SIG-M5 treated with dmso at 0.1 percent for 504 hours (cell line): Measurements from ENCODE around the gene TMCO4.

Experiments
- DNase-seq: peaks from one replicate; lab custom pipeline; 2025; ENCODE audit not compliant: unreplicated experiment; lab: John Stamatoyannopoulos, UW

TMCO4 gene

DNA sequence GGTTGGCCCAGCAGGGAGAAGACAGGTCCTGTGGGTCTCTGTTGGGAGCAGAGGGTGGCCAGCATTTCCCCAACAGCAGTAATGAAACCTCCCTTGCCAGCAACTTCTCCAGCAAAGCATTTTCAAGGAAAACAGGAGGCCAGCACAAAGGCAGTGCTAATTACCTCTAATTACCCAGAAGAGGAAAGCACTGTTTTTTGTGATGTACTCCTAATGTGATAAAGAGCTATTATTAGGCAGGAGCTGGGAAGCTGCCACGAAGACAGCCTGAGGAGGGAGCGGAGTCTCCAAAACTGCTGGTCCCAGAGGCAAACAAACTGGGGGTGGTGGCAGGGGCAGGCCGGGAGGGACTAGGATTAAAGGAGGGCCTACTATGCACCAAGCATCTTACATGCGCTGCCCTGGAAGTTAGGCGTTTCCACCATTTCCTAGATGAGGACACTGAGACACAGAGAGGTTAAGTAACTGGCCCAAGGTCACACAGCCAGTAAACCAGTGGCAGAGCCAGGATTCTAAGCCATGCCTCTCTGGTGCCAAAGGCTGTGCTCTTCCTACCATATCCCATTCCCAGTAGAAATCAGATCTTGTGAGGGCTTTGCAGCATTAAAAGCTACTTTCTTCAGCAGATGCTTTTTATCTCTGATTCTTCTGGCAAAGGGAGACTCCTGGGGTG lies 110.5 kb downstream of the TMCO4 start:
- DNase-seq: no peak

DNA sequence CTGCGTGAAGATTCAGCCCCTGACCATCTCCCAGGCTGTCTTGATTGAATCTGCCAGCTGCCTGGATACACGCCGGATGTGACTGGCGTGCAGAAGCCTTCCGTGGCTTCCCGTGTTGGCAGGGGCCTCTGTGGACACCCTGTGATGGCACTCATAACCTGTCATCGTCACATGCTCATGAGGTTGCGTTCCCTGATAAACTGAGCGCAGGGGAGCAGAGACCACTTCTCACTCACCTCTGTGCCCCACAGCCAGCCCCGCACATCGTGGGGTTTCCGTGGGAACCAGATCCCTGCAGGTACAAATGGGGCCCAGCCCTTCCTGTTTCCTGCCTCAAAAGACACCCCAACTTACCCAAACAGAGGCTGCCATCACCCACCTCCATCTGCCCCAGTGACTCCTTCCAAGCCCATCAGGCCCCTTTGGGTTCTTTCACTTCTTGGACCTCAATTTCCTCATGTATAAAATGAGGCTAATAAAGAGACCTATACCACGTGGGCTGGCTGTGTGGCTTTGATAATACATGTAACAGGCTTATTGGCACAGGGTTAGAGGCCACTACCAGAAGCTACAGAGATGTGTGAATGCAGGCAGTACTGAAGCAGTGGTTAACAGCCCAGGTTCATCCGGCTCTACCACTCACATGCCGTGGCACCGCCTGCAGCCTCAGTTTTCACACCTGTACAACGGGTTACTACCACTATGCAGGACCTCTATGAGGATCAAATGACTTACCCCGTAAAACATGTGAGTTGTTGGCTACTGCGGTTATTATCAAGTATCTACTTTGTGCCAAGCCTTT lies 111.5 kb downstream of the TMCO4 start:
- DNase-seq: no peak

DNA sequence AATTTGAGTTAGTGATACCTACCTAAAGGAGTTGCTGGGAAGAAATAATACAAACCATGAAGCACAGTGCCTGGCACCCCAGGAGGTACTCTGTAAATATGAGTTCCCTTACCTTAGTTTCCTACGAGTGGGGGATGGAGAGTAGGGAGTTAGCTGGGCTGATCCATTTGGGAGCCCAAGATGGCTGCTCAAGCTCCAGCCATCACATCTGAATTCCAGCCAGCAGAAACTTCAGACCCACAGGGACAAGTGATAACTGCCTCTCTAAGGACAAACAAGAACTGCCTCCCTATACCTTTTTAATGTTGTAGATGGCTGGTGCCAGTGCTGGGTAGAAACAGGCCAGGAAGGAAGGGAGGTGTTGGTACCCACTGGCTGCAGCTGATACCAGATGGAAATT lies 112.3 kb downstream of the TMCO4 start:
- no peak for DNase-seq

DNA sequence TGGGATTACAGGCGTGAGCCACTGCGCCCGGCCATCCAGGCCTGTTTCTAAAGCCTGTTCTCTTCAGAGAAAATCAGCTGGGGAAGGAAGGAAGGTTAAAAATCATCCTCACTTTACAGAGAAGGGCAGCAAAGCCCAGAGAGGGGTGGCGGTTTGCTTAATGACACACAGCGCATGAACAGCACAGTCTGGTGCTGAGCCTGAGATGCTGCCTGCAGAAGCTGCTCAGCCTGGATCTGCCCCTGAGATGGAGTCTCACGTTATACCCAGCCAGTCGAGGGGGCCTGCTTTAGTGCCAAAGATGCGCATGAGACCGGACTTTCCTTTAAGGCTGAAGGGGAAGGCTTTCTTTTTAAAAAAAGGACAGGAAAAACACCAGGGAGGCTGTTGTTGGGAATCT lies 113.7 kb downstream of the TMCO4 start:
- DNase-seq: no peak

DNA sequence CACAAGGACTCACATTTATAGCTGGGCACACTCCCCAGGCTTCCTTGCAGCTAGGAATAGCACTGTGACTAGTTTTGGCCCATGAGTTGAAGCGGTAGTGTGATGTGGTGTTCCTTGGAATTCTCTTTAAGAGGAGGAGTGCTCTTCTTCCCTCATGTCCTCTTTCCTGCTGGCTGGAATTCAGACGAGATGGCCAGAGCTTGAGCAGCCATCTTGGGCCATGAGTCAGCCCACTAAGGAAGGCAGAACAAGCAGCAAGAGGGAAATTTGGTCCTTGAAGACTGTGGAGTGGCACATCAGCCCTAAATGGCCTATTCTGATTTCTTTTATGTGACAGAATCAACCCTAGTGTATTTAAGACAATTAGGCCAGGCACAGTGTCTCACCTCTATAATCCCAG lies 115.0 kb downstream of the TMCO4 start:
- DNase-seq: no peak

DNA sequence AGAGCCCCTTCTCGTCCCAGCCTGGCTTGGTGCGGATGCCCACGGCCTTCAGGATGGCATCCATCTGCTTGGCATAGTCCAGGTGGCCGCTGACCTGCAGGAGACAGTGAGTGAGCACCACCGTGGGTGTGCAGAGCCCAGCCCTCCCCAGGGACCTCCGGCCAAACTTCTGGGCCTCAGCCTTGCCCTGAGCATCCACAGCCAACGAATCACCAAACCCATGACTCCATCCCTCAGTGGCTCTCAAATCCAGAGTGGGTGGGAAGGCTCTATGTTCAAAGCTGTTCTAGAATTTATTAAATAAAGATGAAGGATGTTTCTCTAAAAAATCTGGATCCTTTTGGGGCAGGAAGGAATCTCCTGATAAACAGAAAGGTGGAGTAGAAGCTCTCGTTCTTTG lies 116.4 kb downstream of the TMCO4 start:
- no peak for DNase-seq

DNA sequence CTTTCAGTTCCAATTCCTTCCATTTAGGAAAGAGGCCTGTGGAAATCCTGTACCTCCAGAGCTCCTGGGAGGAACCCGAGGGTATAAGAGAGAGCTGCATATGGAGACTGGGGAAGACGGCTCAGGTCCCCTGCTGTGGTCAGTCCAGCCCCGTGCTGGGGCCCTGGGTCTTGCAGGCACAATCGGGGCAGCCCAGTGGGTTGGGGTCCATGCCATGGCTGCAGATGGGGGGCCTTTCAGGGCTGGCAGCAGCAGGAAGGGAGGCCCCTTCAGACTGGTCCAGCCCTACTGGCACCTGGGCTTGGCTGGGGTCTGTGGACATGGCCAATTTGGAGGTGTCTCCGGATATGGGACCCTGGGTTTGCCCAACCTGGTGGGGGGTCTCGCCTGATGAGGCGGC lies 116.8 kb downstream of the TMCO4 start:
- no peak for DNase-seq

DNA sequence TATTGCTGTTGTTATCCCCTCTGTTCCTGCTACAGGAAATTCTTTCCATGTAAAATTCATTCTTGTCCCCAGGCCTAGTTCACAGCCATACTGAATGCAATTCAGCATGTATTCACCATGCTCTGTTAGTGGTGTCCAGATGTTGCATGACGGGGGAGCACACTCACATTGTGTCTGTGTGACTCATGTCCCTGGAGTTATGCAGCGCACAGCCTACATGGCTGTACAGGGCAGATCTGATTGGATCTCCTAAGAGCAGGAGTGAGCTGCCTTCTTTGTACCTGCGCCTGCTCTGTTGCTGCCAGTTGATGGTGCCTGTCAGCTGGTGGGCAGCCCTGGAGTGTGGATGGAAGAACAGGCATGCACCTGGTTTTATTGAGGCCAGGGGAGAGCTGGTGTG lies 117.5 kb downstream of the TMCO4 start:
- no peak for DNase-seq

DNA sequence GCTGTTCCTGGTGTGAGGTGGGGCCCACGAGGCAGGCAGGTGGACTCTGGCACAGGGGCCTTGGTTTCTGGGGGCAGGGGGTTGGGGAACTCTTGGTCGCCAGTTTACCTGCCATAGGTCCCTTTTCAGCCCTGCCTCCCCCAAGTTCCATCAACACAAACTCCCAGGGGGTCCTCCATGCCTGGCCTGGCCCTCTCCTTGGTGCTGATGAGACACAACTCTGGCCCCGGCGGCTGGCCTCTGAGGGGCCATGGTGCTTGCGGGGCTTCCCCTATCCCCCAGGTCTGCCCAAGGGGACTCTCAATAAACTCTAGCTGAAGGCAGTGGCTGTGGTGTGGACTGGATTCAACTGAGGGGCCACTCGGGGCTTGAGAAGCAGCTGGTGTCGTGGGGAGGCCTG lies 119.1 kb downstream of the TMCO4 start:
- no peak for DNase-seq

DNA sequence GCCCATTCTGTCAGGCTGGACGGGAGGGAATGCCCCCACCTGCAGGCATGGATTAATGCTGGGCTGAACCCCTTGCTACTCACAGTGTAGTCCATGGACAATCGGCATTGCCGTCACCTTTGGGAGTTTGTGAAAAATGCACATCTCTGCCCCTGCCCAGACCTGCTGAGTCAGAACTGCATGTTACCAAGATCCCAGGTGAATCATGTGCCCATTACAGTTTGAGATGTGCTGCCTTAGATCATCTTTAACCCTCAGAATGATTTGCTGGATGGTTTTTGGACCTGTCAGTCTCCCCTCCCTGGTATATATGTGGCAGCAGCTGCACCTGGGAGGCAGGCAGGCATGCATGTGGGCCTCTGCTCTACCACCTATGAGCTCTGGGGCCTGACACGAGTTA lies 120.0 kb downstream of the TMCO4 start:
- DNase-seq: no peak

DNA sequence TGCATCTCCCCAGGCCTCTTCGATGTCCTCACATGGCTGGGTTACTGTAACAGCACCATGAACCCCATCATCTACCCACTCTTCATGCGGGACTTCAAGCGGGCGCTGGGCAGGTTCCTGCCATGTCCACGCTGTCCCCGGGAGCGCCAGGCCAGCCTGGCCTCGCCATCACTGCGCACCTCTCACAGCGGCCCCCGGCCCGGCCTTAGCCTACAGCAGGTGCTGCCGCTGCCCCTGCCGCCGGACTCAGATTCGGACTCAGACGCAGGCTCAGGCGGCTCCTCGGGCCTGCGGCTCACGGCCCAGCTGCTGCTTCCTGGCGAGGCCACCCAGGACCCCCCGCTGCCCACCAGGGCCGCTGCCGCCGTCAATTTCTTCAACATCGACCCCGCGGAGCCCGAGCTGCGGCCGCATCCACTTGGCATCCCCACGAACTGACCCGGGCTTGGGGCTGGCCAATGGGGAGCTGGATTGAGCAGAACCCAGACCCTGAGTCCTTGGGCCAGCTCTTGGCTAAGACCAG lies 120.7 kb downstream of the TMCO4 start:
- no peak for DNase-seq

DNA sequence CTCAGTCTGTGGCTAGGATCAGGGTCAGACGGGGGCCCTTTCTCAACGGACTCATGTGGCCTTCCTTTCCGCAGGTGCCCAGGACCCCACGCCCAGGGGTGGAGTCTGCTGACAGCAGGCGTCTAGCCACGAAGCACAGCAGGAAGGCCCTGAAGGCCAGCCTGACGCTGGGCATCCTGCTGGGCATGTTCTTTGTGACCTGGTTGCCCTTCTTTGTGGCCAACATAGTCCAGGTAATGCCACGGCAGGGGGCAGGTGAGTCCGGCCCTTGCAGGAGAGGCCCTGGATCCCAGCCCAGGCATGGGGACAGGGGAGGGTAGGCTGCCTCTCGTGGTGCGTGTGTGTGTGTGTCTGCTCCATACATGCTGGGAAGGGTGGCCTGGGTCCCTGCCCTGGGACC lies 121.2 kb downstream of the TMCO4 start:
- no peak for DNase-seq

DNA sequence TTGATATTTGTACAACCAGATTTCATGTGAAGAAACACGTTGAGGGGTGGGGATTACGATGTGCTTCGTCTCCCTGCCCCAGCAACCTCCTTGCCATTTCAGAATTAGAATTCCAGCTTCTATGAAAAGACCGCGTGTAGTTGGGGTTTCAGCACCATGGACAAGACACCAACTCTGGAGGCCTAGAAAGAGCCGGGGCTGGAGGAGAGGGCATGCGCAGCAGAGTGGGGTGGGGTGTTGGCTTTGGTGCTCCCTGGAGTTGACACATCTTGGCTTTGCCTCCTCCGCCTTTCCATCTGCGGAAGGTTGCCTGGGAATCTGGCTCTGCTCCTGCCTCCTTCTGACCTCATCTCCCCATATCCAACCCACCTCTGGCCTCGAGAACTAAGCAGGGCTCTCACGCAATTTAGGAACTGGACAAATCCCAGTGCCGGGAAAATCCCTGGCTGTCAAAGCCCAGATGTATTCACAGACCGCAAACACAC lies 123.2 kb downstream of the TMCO4 start:
- DNase-seq: peak; percentile 21

DNA sequence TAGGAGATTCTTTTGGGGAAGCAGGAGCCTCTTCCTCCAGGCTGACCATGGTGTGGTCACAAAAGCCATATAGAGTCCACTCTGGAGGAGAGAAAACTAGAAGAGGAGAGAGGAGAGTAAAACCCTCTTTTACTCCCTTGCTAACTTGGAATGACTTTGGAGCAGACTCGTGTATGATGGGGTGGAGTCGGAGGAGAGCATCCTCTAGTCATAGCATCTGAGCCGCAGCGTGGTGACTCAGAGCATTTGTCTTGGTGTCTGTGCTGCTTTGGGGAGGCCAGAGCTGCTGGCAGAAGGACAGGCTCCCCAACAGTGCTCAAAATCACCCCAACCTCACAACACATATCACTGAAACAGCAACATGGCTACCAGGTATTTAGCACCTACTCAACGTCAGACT lies 123.9 kb downstream of the TMCO4 start:
- DNase-seq: no peak

DNA sequence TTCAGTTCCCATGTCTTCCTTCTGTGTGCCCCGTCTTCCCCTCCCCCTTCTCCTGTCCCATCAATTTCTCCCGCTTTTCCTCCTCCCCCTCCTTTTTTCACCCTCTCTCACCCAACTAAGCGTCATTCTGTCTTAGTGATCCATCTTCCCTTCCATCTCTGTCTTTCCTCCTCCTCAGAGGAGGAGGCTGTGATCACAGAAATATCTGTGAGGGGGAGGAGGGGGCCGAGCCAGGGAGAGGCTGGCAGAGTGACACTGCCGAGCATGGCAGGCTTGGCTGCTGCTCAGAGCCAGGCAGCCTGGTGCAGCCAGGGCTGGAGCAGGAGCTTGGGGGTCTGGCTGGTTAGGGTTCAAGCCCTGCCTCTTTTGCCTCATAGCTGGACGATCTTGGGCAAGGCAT lies 127.5 kb downstream of the TMCO4 start:
- no peak for DNase-seq

DNA sequence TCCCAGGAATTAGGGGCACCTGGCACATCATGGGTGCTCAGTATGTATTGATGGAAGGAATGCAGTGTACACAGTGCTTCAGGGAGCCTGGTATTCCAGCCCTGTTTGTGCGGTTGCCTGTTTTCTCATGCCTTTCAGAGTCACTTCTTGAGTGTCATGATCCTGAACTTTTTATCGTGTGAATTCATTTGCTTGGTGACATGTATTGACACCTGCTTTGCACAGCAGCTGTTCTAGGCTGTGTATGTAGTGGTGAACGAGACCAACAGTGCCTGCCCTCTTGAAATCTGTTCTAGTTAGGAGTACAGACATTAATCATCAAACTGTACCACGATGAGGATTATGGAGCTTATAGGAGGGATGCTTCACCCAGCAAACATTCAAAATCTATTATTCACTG lies 128.9 kb downstream of the TMCO4 start:
- no peak for DNase-seq

DNA sequence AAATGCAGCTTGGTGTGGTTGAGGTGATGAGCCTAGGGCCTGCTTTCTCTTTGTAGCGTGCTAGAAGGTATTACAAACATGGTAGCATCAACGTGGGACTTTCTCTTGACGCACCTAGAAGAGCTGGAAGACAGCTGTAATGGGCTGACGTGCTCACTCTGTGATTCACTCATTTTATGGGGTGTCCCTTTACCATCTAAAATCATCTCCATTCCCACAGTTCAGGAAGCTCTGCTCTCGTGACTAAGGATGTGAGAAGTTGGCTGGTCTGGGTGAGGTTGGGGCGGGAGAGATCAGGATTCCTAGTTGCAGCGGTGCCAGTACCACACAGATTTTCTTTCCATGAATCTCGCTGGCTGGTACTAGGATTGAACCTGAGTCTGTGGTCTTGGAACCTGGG lies 130.8 kb downstream of the TMCO4 start:
- no peak for DNase-seq

DNA sequence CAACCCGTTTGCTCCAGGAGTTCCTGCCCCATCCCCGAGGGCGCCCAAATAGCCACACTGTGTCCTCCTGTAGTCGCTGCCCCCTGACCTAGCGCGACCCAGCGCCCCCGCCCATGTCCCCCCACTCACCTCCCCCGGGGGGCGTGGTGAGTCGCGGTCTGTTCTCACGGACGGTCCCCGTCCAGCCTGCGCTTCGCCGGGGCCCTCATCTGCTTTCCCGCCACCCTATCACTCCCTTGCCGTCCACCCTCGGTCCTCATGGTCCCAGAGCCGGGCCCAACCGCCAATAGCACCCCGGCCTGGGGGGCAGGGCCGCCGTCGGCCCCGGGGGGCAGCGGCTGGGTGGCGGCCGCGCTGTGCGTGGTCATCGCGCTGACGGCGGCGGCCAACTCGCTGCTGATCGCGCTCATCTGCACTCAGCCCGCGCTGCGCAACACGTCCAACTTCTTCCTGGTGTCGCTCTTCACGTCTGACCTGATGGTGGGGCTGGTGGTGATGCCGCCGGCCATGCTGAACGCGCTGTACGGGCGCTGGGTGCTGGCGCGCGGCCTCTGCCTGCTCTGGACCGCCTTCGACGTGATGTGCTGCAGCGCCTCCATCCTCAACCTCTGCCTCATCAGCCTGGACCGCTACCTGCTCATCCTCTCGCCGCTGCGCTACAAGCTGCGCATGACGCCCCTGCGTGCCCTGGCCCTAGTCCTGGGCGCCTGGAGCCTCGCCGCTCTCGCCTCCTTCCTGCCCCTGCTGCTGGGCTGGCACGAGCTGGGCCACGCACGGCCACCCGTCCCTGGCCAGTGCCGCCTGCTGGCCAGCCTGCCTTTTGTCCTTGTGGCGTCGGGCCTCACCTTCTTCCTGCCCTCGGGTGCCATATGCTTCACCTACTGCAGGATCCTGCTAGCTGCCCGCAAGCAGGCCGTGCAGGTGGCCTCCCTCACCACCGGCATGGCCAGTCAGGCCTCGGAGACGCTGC lies 133.9 kb downstream of the TMCO4 start:
- no peak for DNase-seq

DNA sequence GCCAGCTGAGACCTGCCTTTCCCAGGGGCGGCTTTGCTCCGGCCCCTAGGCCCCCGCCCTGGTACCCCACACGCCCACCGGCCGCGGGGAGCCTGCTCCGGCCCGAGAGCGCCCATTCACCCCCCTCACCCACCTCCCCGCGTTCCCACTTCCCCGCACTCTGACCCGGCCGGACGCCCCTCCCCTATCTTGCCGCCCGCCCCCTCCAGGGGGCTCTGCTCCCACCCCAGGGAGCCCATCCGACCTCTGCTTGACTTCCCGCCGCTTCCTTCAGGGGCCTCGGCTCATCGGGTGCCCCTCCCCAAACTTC lies 134.6 kb downstream of the TMCO4 start:
- DNase-seq: no peak

DNA sequence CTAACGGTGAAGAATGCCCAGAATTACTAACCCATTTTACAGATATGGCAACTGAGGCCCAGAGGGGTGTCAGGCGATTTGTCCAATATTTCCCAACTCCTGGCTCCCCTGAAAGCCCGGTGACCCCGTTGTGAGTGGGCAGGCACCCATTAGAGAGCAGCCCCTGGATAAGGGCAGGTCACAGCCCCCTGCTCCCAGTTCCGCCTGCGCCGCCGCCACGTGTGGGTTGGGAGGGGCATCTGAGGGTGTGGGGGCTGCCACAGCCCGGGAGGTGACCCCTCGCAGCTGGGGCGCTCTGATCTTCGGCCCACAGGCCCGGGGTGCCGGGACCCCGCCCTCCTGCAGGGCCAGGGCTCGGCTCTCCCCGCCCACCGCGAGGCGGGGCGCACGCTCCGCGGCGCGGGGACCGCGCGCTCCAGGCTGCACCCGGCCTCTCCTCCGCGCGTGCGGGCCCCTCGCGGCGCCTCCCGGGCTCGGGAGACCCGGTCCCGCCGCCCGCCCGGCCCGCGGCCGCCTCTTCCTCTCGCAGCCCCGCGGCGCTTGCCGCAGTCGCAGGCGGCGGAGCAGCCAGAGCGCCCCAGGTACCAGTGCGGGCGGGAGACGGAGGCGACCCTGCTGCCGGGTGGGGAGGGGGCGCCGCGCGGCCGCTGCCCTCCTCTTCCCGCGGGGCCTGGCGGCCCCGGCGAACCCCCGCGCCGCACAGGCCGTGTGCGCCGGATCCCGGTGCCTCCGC lies 135.1 kb downstream of the TMCO4 start, which contains the start of gene HTR6:
TSS of gene HTR6 (plus strand) at position 423 of the 733 bp plus-strand sequence. CDS start 879 bp downstream, outside the sequence.
- DNase-seq: no peak

DNA sequence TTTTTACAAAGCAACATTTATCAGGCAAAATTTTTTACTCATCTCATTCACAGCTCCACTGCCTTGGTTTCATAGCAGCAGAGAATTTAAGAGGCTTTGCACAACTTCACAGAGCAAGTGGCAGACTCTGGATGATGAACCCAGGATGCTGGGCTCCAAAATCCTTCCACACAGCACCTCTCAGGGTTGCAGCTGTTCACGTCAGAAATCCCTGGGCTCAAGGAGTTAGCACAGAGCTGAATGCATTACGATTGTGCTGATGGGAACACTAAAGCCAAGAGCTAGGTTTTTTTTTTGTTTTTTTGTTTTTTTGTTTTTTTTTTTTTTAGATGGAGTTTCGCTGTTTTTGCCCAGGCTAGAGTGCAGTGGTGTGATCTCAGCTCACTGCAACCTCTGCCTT lies 137.4 kb downstream of the TMCO4 start:
- DNase-seq: no peak
